ENCODE measurements around the gene CLEC10A. TPM values are rescaled to one million over a fixed set of nuclear protein-coding genes. Genes with fewer than 3 reads are reported as not detected.

CLEC10A gene
- total RNA-seq, 1 donor from 2014 or later: 20.6 TPM

GRCh38 chr17:7042501-7043181, 37.4 kb downstream of the CLEC10A start:
- no peak for DNase-seq (ENCODE audit: low spot score)

GRCh38 chr17:7041607-7042500, 38.2 kb downstream of the CLEC10A start:
- no peak for DNase-seq (ENCODE audit: low spot score)

GRCh38 chr17:7039832-7040231, 40.2 kb downstream of the CLEC10A start:
- DNase-seq (ENCODE audit: low spot score): no peak

- DNase-seq (ENCODE audit: low spot score): no peak
Measured at GRCh38 chr17:7038025-7038862, 41.8 kb downstream of the CLEC10A start.

- DNase-seq (ENCODE audit: low spot score): peak; percentile 98
Measured at GRCh38 chr17:7035591-7036368, 44.3 kb downstream of the CLEC10A start, which contains the start of gene SLC16A13. Gene SLC16A13, plus strand, starts transcription at chr17:7036015. Its CDS starts 368 bp downstream, at chr17:7036383.

GRCh38 chr17:7034955-7035590, 45.0 kb downstream of the CLEC10A start:
- no peak for DNase-seq (ENCODE audit: low spot score)

GRCh38 chr17:7029659-7030058, 50.4 kb downstream of the CLEC10A start:
- DNase-seq (ENCODE audit: low spot score): peak; percentile 84

- no peak for DNase-seq (ENCODE audit: low spot score)
Measured at GRCh38 chr17:7029096-7029495, 51.0 kb downstream of the CLEC10A start.

GRCh38 chr17:7027335-7027734, 52.7 kb downstream of the CLEC10A start:
- peak; percentile 89 for DNase-seq (ENCODE audit: low spot score)

- no peak for DNase-seq (ENCODE audit: low spot score)
Measured at GRCh38 chr17:7026471-7027115, 53.5 kb downstream of the CLEC10A start.

GRCh38 chr17:7025245-7025644, 54.8 kb downstream of the CLEC10A start:
- DNase-seq (ENCODE audit: low spot score): no peak

Other genes starting within 250 kb of the CLEC10A start
- gene TEKT1, start 248.5 kb downstream of the CLEC10A start, total RNA-seq: not detected
- gene ALOX12, start 84.2 kb downstream of the CLEC10A start, total RNA-seq: 0.16 TPM
- gene RNASEK, start 67.6 kb downstream of the CLEC10A start, total RNA-seq: 243 TPM
- gene BCL6B, start 57.2 kb downstream of the CLEC10A start, total RNA-seq: 32.2 TPM
- 2.9 TPM for gene SLC16A13, start 44.2 kb downstream of the CLEC10A start, total RNA-seq
- gene SLC16A11, start 36.2 kb downstream of the CLEC10A start, total RNA-seq: 0.84 TPM
- 3.3 TPM for gene ASGR2, start 34.6 kb upstream of the CLEC10A start, total RNA-seq
- gene ASGR1, start 99.1 kb upstream of the CLEC10A start, total RNA-seq: 2.2 TPM
- gene DLG4, start 139.6 kb upstream of the CLEC10A start, total RNA-seq: 16.0 TPM
- gene ACADVL, start 139.7 kb upstream of the CLEC10A start, total RNA-seq: 1,052 TPM
- gene DVL2, start 154.3 kb upstream of the CLEC10A start, total RNA-seq: 24.7 TPM
- gene PHF23, start 159.2 kb upstream of the CLEC10A start, total RNA-seq: 47.4 TPM
- 468 TPM for gene GABARAP, start 162.2 kb upstream of the CLEC10A start, total RNA-seq
- 120 TPM for gene CTDNEP1, start 171.5 kb upstream of the CLEC10A start, total RNA-seq
- 44.1 TPM for gene ELP5, start 172.0 kb upstream of the CLEC10A start, total RNA-seq
- 5.6 TPM for gene CLDN7, start 182.2 kb upstream of the CLEC10A start, total RNA-seq
- 8.1 TPM for gene SLC2A4, start 201.5 kb upstream of the CLEC10A start, total RNA-seq
- gene YBX2, start 214.4 kb upstream of the CLEC10A start, total RNA-seq: 2.3 TPM
- 503 TPM for gene EIF5A, start 227.4 kb upstream of the CLEC10A start, total RNA-seq
- 51.2 TPM for gene GPS2, start 235.1 kb upstream of the CLEC10A start, total RNA-seq
- gene NEURL4, start 249.1 kb upstream of the CLEC10A start, total RNA-seq: 25.4 TPM